Measurements from ENCODE around the gene CD8A.
"Not testable (repeated sequence)": the region's sequence is repeated elsewhere in the genome, so short reads cannot be mapped to it uniquely, and the experiment has no call there.

Gene CD8A

GRCh38 chr2:86775338-86775737, 15.4 kb downstream of the CD8A start:
- FAIRE-seq: no peak

GRCh38 chr2:86774862-86775261, 15.9 kb downstream of the CD8A start:
- FAIRE-seq: no peak

GRCh38 chr2:86772611-86773010, 18.1 kb downstream of the CD8A start:
- FAIRE-seq: no peak

- FAIRE-seq: no peak
Observed at GRCh38 chr2:86770816-86771301, 19.9 kb downstream of the CD8A start.

GRCh38 chr2:86769838-86770237, 20.9 kb downstream of the CD8A start:
- FAIRE-seq: no peak

GRCh38 chr2:86768189-86768949, 22.3 kb downstream of the CD8A start:
- no peak for FAIRE-seq

- FAIRE-seq: no peak
Observed at GRCh38 chr2:86765310-86765695, 25.4 kb downstream of the CD8A start.

GRCh38 chr2:86764661-86765309, 25.9 kb downstream of the CD8A start:
- FAIRE-seq: peak; percentile 97

GRCh38 chr2:86760371-86760770, 30.3 kb downstream of the CD8A start:
- FAIRE-seq: no peak

GRCh38 chr2:86758405-86758804, 32.3 kb downstream of the CD8A start:
- no peak for FAIRE-seq

GRCh38 chr2:86753606-86754005, 37.1 kb downstream of the CD8A start:
- no peak for FAIRE-seq

GRCh38 chr2:86752934-86753333, 37.8 kb downstream of the CD8A start:
- FAIRE-seq: no peak

- no peak for FAIRE-seq
Observed at GRCh38 chr2:86751778-86752177, 38.9 kb downstream of the CD8A start.

- no peak for FAIRE-seq
Observed at GRCh38 chr2:86750240-86750839, 40.4 kb downstream of the CD8A start.

- peak; percentile 93 for FAIRE-seq
Observed at GRCh38 chr2:86747711-86748639, 42.7 kb downstream of the CD8A start.

- FAIRE-seq: no peak
Observed at GRCh38 chr2:86746939-86747338, 43.8 kb downstream of the CD8A start.

GRCh38 chr2:86744152-86744551, 46.6 kb downstream of the CD8A start:
- FAIRE-seq: no peak

- not testable (repeated sequence) for FAIRE-seq
Observed at GRCh38 chr2:86741889-86742498, 48.7 kb downstream of the CD8A start.

GRCh38 chr2:86739889-86740288, 50.8 kb downstream of the CD8A start:
- not testable (repeated sequence) for FAIRE-seq

- not testable (repeated sequence) for FAIRE-seq
Observed at GRCh38 chr2:86739485-86739884, 51.2 kb downstream of the CD8A start.

- not testable (repeated sequence) for FAIRE-seq
Observed at GRCh38 chr2:86734896-86735295, 55.8 kb downstream of the CD8A start.

Data from islet of Langerhans (tissue), 1 donor.